ENCODE data around the gene C1orf21.
"Not testable (repeated sequence)": the region's sequence is repeated elsewhere in the genome, so short reads cannot be mapped to it uniquely, and the experiment has no call there.

C1orf21 gene

GRCh38 chr1:184608581-184608980 is 221.8 kb downstream of the C1orf21 start:
- no peak for DNase-seq (ENCODE audit: low spot score)

DNA sequence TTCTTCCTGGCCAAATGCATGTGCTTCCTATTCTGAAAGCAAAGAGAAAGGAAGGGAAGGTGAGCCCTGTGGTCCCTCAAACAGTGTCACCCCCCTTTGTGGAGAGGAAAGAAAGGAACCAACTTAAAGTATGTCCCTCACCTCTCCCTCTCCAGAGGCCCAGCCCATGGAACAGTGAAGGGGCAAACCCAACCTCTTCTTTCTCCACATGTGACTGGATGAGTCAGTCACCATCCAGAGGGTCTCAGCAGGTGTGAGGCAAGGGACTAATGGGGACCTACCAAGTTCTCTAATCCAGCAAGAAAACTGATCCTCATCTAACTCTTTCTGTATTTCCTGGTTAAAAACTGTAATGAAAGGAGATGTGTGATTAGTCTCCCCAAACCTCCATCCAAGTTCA is 222.2 kb downstream of the C1orf21 start:
- no peak for DNase-seq (ENCODE audit: low spot score)

DNA sequence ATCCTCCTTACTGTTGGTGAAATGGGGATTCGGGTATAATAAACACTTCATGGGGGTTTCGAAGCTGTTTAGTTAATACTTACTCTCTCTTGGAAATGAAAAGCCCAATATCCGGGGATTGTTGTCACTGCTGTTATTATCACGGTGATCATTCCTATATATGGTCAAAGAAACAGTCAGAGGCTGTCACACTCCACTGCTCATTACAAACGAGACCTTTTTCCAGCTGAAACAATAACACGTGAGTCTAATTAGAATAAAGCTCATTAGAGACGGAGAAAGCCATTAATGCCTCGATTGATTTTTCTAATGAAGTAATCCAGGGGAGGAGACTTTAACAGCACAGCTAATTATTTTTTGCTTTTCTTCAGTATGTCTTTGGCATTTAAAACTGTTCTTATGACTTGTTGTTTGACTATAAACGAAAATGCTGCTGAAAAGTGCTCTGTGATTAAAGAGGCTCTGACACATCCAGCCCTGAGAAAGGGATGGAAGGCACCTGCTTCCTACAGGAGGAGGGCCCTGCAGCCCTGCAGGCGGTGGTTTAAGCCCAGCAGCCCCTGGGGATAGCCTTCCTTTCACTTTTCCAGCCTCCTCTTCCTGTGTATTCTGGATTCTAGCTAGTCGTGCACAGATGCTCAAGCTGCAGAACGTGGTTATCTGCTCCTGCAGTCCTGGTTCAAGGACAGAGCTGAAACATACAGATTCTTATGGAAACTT is 224.2 kb downstream of the C1orf21 start:
- DNase-seq (ENCODE audit: low spot score), result no peak

GRCh38 chr1:184612229-184612628 is 225.4 kb downstream of the C1orf21 start:
- DNase-seq (ENCODE audit: low spot score), result not testable (repeated sequence)

- DNase-seq (ENCODE audit: low spot score), result no peak
Observed at GRCh38 chr1:184614667-184615066, 227.8 kb downstream of the C1orf21 start.

- no peak for DNase-seq (ENCODE audit: low spot score)
Observed at GRCh38 chr1:184615301-184615700, 228.5 kb downstream of the C1orf21 start.

GRCh38 chr1:184616504-184616903 is 229.7 kb downstream of the C1orf21 start:
- DNase-seq (ENCODE audit: low spot score), result no peak

- no peak for DNase-seq (ENCODE audit: low spot score)
Observed at GRCh38 chr1:184617433-184618029, 230.7 kb downstream of the C1orf21 start.

- DNase-seq (ENCODE audit: low spot score), result no peak
Observed at GRCh38 chr1:184618851-184619250, 232.0 kb downstream of the C1orf21 start.

DNA sequence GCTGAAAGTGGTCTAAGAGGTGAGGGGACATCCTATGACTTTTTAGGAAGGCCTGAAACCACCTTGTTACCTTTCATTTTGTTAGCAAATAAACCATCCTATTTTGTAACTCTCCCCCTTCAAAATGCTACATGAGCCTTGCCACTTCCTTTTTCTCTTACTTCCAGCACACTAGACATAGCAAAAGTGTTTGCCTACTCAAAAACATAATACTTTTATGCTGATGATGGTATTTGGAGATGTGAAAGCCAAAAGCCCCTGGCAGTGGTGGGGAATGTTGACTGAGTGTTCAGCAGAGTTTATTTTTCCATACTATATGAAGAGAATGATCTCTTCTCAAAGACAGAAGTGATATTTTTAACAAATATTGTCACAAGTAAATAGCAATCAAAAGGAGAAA is 233.6 kb downstream of the C1orf21 start:
- no peak for DNase-seq (ENCODE audit: low spot score)

DNA sequence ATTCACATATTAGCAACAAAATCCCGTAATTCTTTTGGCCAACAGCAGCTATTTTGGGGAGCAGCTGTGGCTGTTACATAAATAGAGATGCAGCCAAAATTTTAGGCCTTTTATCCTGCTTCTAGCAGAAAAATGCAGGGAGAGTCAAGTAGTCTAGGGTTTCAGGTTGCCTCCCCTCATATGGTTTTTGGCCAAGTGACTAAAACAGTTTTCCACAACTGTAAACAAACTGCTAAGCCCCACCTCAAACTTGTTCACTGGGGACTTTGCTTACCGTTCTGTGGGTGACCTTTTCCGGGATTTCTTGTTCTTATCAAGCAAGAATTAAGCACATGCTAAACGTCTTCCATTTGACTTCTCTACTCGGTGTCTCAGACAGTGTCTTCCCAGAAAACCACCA is 234.4 kb downstream of the C1orf21 start:
- DNase-seq (ENCODE audit: low spot score), result no peak

DNA sequence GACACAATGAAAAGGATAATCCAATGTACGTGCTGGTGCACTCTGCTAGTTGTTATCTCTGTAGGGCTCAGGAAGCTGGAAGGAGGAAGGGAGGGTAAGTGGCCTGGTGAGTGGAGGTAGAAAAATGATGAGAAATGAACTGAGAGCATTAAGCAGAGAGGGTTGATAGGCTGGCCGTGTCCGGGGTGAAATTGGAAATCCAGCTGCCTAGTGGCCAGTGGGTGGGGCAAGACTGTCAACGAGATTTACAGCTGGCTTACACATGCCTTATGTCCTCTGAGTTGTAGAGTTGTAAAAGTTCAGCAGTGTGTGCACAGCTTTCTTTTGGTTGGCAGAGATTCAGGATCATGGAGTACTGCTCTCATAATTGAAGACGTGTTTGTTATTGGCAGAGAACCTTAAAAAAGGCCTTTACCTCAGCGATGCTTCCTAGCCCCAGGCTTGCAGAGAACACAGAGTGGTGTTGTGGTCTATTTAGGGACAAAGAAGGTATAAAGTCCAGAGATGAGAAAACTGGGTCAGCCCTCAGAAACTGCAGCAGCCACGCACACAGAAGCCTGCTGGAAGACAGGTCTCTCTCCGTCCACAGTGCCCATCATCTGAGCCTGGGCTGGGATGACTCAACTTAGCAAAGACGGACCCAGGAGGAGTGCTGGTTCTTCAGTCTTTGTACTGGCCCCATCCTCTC is 235.5 kb downstream of the C1orf21 start:
- peak; percentile 31 for DNase-seq (ENCODE audit: low spot score)

GRCh38 chr1:184623404-184623803 is 236.6 kb downstream of the C1orf21 start:
- no peak for DNase-seq (ENCODE audit: low spot score)

- no peak for DNase-seq (ENCODE audit: low spot score)
Observed at GRCh38 chr1:184624051-184624450, 237.2 kb downstream of the C1orf21 start.

GRCh38 chr1:184624626-184625025 is 237.8 kb downstream of the C1orf21 start:
- no peak for DNase-seq (ENCODE audit: low spot score)

GRCh38 chr1:184625271-184625670 is 238.4 kb downstream of the C1orf21 start:
- DNase-seq (ENCODE audit: low spot score), result no peak

- no peak for DNase-seq (ENCODE audit: low spot score)
Observed at GRCh38 chr1:184626076-184627006, 239.5 kb downstream of the C1orf21 start.

GRCh38 chr1:184627007-184627341 is 240.1 kb downstream of the C1orf21 start:
- DNase-seq (ENCODE audit: low spot score), result no peak

- DNase-seq (ENCODE audit: low spot score), result no peak
Observed at GRCh38 chr1:184629266-184629665, 242.4 kb downstream of the C1orf21 start.

DNA sequence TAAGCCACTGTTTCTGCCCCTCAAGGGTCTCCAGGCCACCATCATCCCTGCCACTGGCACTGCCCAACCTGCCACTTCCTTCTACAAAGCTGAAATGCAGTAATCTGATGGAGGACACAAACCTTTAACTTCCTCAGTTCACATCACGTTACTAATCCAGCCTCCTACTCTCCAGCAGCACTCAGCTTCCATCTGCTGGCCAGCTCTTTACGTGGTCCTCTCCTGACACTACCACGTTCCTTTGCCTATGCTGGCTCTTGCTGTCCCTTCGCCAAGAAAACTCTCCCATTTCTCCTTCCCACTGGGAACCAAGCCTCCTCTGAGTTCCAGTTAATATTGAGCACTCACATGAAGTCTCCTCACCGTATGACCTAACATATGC is 243.8 kb downstream of the C1orf21 start:
- no peak for DNase-seq (ENCODE audit: low spot score)

GRCh38 chr1:184632415-184633175 is 245.8 kb downstream of the C1orf21 start:
- no peak for DNase-seq (ENCODE audit: low spot score)

DNA sequence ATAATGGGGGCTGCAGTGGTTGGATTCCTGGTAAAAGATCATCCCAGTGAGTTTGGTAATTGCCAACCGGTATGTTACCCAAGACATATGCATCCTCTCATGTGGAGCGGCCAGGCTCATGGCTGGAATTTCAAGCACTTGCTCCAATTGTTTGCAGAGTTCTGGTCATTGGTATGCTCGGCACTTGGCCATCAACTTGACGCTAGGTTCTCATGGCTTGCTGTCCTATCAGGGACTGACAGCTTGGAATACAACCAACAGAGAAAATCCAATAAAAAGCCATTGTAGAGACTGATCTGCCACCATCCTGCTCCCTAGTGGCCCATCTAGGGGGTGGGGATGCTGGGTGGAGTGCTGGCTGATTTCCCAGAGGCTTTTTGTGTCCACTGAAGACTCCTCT is 247.0 kb downstream of the C1orf21 start:
- DNase-seq (ENCODE audit: low spot score), result no peak
